ENCODE measurements around the gene AFG3L2. TPM values are rescaled to one million over a fixed set of nuclear protein-coding genes. Genes with fewer than 3 reads are reported as not detected.

Gene AFG3L2
- total and polyA plus RNA-seq, 4 donors: 17.9 to 31.6 (median 25.6) TPM

DNA sequence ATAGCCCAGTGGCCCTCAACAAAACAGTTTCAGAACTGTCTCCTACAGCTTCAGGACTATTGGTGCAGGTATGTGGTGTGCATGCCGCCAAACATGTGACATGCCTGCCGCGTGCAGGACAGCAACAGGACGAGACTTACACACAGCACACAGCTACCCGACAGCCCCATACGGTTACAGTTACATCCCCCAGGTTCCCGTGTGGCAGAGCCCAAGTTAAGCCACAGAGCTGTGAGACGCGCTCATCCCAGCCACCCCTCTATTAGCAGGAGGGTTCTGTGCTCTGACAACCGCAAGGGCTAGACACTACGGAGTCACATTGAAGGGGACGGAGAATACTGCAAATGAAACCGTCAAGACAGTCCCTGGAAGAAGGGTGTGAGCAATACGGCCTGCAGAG, 85.3 kb downstream of the AFG3L2 start:
- no peak for DNase-seq
- WGBS, 2 donors: 95 to 97% methylated on average over 14 of the region's 14 CpGs
- H3K27me3 ChIP-seq (ENCODE audit: control insufficient read depth in 1 of 2, insufficient read depth in 2 of 2, low read length in 1 of 2): no peaks in the 10 kb centered on the region
- H3K4me3 ChIP-seq (ENCODE audit: low read length in 2 of 2): no peak overlapping the region
- H3K4me1 ChIP-seq (ENCODE audit: control insufficient read depth in 1 of 2, insufficient read depth in 2 of 2, low read length in 2 of 2): no peaks in the 10 kb centered on the region
- H3K36me3 ChIP-seq (ENCODE audit: control insufficient read depth in 1 of 2, insufficient read depth in 2 of 2, low read length in 1 of 2): no peaks in the 10 kb centered on the region
- no peak for ATAC-seq (ENCODE audit: low FRiP score)
- H3K27ac ChIP-seq (ENCODE audit: low read depth in 1 of 2, low read length in 2 of 2): no peak overlapping the region
- no peaks in the 10 kb centered on the region for H3K9me3 ChIP-seq (ENCODE audit: control insufficient read depth, low read length)
- intact Hi-C loops (cut with DNase I): no loop called here

DNA sequence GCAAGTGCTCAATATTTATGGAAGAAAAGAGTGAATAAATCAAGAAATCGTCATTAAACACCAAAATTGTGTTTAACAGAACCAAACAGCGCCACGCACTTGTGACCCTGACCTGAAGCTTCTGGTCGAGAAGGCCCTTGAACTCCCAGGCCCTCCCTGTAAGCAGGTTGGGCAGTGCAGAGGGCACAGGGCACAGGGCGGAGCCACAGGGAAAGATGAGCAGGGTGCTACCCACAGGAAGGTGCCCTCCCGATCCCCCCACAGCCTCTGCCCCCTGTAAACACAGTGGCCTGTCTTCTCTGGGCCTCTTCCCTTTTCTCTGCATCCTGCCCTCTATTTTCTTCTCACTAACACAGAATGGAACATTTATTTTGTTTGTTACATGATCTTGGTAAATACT, 85.9 kb downstream of the AFG3L2 start:
- Histone ChIP-seq H3K27ac (ENCODE audit: low read depth in 1 of 2, low read length in 2 of 2) (no peak overlapping the region), H3K27me3 (ENCODE audit: control insufficient read depth in 1 of 2, insufficient read depth in 2 of 2, low read length in 1 of 2) (no peaks in the 10 kb centered on the region), H3K4me3 (ENCODE audit: low read length in 2 of 2) (no peak overlapping the region), H3K36me3 (ENCODE audit: control insufficient read depth in 1 of 2, insufficient read depth in 2 of 2, low read length in 1 of 2) (no peaks in the 10 kb centered on the region), H3K9me3 (ENCODE audit: control insufficient read depth, low read length) (no peaks in the 10 kb centered on the region), H3K4me1 (ENCODE audit: control insufficient read depth in 1 of 2, insufficient read depth in 2 of 2, low read length in 2 of 2) (no peaks in the 10 kb centered on the region)
- intact Hi-C loops (cut with DNase I): no loop called here
- 95% methylated on average over 6 of the region's 6 CpGs for WGBS, 2 donors
- DNase-seq (no peak), ATAC-seq (ENCODE audit: low FRiP score) (no peak)

DNA sequence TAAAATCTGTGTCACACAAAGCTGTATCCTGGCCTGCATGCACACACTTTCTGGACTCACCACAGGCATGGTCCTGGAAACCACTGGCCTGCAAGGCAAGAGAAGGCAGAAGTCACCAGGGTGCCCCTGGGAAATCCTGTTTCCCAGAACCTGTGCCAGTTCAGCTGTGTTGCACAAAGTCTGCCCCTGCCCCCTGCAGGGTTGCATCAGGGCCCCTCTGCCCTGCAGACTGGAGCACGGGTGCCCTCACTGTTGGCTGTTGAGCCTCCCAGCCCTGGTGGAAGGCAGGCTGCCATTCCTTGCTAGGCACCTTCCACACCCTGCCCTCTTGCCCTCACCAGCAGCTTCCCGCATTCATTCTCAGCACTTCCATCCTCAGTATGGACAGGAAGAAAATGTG, 86.9 kb downstream of the AFG3L2 start:
- H3K27ac ChIP-seq (ENCODE audit: low read depth in 1 of 2, low read length in 2 of 2): no peak overlapping the region
- H3K27me3 ChIP-seq (ENCODE audit: control insufficient read depth in 1 of 2, insufficient read depth in 2 of 2, low read length in 1 of 2): no peaks in the 10 kb centered on the region
- H3K36me3 ChIP-seq (ENCODE audit: control insufficient read depth in 1 of 2, insufficient read depth in 2 of 2, low read length in 1 of 2): no peaks in the 10 kb centered on the region
- 85 to 88% methylated on average over 2 of the region's 2 CpGs for WGBS, 2 donors
- peak in 1 of 2 donors; percentile 25 for DNase-seq
- H3K9me3 ChIP-seq (ENCODE audit: control insufficient read depth, low read length): no peaks in the 10 kb centered on the region
- intact Hi-C loops (cut with DNase I): no loop called here
- H3K4me3 ChIP-seq (ENCODE audit: low read length in 2 of 2): no peak overlapping the region
- H3K4me1 ChIP-seq (ENCODE audit: control insufficient read depth in 1 of 2, insufficient read depth in 2 of 2, low read length in 2 of 2): no peaks in the 10 kb centered on the region
- no peak for ATAC-seq (ENCODE audit: low FRiP score)

DNA sequence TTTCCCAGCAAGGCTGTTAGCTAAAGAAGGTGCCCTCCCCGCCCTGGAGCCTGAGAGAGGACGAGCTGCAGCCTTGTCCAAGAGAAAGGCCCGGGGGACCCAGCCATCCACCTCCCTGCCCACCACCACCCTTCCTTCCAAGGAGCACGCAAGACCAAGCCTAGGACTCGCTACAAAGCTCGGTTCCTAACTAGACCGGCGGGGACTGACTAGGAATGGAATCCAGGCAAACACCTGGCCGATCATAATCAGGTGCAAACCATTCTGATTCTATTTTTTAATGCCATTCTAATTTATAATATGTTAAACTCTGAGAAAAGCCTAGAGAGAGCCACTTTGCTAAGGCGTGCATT, 88.6 kb downstream of the AFG3L2 start:
- intact Hi-C loops (cut with DNase I): no loop called here
- WGBS, 2 donors: 6 to 8% methylated on average over 10 of the region's 10 CpGs

GRCh38 chr18:12287684-12288402, 89.2 kb downstream of the AFG3L2 start:
- DNase-seq: peak; percentile 91 to 95
- intact Hi-C loops (cut with DNase I): no loop called here

More for the DNA sequence above, 88.6 kb downstream of the AFG3L2 start:
- DNase-seq (no peak), ATAC-seq (ENCODE audit: low FRiP score) (peak; percentile 1)
- H3K36me3 ChIP-seq (ENCODE audit: control insufficient read depth in 1 of 2, insufficient read depth in 2 of 2, low read length in 1 of 2): no peaks in the 10 kb centered on the region
- H3K27me3 ChIP-seq (ENCODE audit: control insufficient read depth in 1 of 2, insufficient read depth in 2 of 2, low read length in 1 of 2): no peaks in the 10 kb centered on the region
- peak overlapping the region; percentile 3 for H3K4me3 ChIP-seq (ENCODE audit: low read length in 2 of 2)
- no peaks in the 10 kb centered on the region for H3K4me1 ChIP-seq (ENCODE audit: control insufficient read depth in 1 of 2, insufficient read depth in 2 of 2, low read length in 2 of 2)
- no peaks in the 10 kb centered on the region for H3K9me3 ChIP-seq (ENCODE audit: control insufficient read depth, low read length)
- peak overlapping the region; percentile 8 to 60 for H3K27ac ChIP-seq (ENCODE audit: low read depth in 1 of 2, low read length in 2 of 2)

GRCh38 chr18:12287131-12287681, 89.8 kb downstream of the AFG3L2 start:
- no peaks in the 10 kb centered on the region for H3K9me3 ChIP-seq (ENCODE audit: control insufficient read depth, low read length)
- no peaks in the 10 kb centered on the region for H3K27me3 ChIP-seq (ENCODE audit: control insufficient read depth in 1 of 2, insufficient read depth in 2 of 2, low read length in 1 of 2)
- peak overlapping the region; percentile 46 to 66 for H3K27ac ChIP-seq (ENCODE audit: low read depth in 1 of 2, low read length in 2 of 2)
- no peaks in the 10 kb centered on the region for H3K4me1 ChIP-seq (ENCODE audit: control insufficient read depth in 1 of 2, insufficient read depth in 2 of 2, low read length in 2 of 2)
- WGBS, 2 donors: 66 to 71% methylated on average over 36 to 37 of the region's 37 CpGs
- no peaks in the 10 kb centered on the region for H3K36me3 ChIP-seq (ENCODE audit: control insufficient read depth in 1 of 2, insufficient read depth in 2 of 2, low read length in 1 of 2)
- ATAC-seq (ENCODE audit: low FRiP score) (peak; percentile 47), DNase-seq (peak in 1 of 2 donors; percentile 76)
- H3K4me3 ChIP-seq (ENCODE audit: low read length in 2 of 2): no peak overlapping the region
- intact Hi-C loops (cut with DNase I): no loop called here

More at GRCh38 chr18:12287684-12288402, 89.2 kb downstream of the AFG3L2 start:
- Histone ChIP-seq H3K9me3 (ENCODE audit: control insufficient read depth, low read length) (no peaks in the 10 kb centered on the region), H3K27ac (ENCODE audit: low read depth in 1 of 2, low read length in 2 of 2) (peak overlapping the region; percentile 46 to 66), H3K4me1 (ENCODE audit: control insufficient read depth in 1 of 2, insufficient read depth in 2 of 2, low read length in 2 of 2) (no peaks in the 10 kb centered on the region), H3K36me3 (ENCODE audit: control insufficient read depth in 1 of 2, insufficient read depth in 2 of 2, low read length in 1 of 2) (no peaks in the 10 kb centered on the region), H3K27me3 (ENCODE audit: control insufficient read depth in 1 of 2, insufficient read depth in 2 of 2, low read length in 1 of 2) (no peaks in the 10 kb centered on the region), H3K4me3 (ENCODE audit: low read length in 2 of 2) (peak overlapping the region; percentile 3)
- ATAC-seq (ENCODE audit: low FRiP score): peak; percentile 93
- 1 to 2% methylated on average over 40 to 41 of the region's 41 CpGs for WGBS, 2 donors

- Histone ChIP-seq H3K27me3 (ENCODE audit: control insufficient read depth in 1 of 2, insufficient read depth in 2 of 2, low read length in 1 of 2) (no peaks in the 10 kb centered on the region), H3K9me3 (ENCODE audit: control insufficient read depth, low read length) (no peaks in the 10 kb centered on the region), H3K4me3 (ENCODE audit: low read length in 2 of 2) (no peak overlapping the region), H3K4me1 (ENCODE audit: control insufficient read depth in 1 of 2, insufficient read depth in 2 of 2, low read length in 2 of 2) (peaks cover 0 to 2% of the 10 kb centered on the region in 2 donors), H3K36me3 (ENCODE audit: control insufficient read depth in 1 of 2, insufficient read depth in 2 of 2, low read length in 1 of 2) (no peaks in the 10 kb centered on the region), H3K27ac (ENCODE audit: low read depth in 1 of 2, low read length in 2 of 2) (no peak overlapping the region)
- intact Hi-C loops (cut with DNase I): no loop called here
- WGBS, 2 donors: 85% methylated on average over 1 of the region's 1 CpG
- DNase-seq (no peak), ATAC-seq (ENCODE audit: low FRiP score) (no peak)
Observed at GRCh38 chr18:12283666-12284065, 93.4 kb downstream of the AFG3L2 start.

DNA sequence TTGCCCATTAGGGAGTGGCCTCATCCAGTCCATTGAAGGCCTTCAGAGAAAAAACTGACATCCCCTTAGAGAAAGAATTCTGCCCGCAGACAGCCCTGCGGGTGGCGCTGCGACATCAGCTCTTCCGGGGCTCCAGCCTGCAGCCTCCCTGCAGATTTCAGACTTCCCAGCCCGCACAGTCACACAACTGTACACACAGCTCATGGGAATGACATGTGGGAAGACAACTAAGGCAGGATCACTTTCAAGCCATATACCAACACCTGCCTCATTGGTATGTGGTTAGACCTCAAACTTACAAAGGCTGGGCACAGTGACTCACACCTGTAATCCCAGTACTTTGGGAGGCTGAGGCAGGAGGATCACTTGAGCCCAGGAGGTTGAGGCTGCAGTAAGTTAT, 93.8 kb downstream of the AFG3L2 start:
- Histone ChIP-seq H3K36me3 (ENCODE audit: control insufficient read depth in 1 of 2, insufficient read depth in 2 of 2, low read length in 1 of 2) (no peaks in the 10 kb centered on the region), H3K4me1 (ENCODE audit: control insufficient read depth in 1 of 2, insufficient read depth in 2 of 2, low read length in 2 of 2) (peaks cover 0 to 2% of the 10 kb centered on the region in 2 donors), H3K27me3 (ENCODE audit: control insufficient read depth in 1 of 2, insufficient read depth in 2 of 2, low read length in 1 of 2) (no peaks in the 10 kb centered on the region), H3K9me3 (ENCODE audit: control insufficient read depth, low read length) (no peaks in the 10 kb centered on the region), H3K4me3 (ENCODE audit: low read length in 2 of 2) (no peak overlapping the region), H3K27ac (ENCODE audit: low read depth in 1 of 2, low read length in 2 of 2) (no peak overlapping the region)
- WGBS, 2 donors: 74 to 76% methylated on average over 6 of the region's 6 CpGs
- DNase-seq: no peak
- no peak for ATAC-seq (ENCODE audit: low FRiP score)
- intact Hi-C loops (cut with DNase I): no loop called here

DNA sequence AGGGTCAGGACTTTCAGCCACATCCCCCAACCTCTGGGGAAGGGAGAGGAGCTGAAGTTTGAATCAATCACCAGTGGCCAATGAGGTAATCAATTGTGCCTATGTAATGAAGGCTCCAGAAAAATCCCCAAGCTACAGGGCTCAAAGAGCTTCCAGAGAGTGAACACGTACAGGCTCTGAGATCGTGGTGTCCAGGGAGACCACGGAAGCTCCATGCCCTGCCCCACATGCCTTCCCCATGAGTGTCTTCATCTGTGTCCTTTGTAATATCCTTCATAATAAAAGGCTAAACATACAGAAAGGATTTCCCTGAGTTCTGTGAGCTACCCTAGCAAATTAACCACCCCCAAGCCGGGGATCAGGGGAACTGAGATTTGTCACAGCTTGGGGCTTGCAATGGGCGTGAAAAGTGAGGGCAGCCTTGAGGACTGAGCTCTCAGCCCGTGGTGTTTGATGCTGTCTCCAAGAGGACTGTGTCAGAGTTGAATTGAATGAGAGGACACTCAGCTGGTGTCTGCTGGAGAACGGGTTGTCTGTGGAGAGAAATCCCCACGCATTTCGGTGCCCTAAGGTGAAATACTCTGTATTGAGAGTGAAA, 94.5 kb downstream of the AFG3L2 start:
- peaks cover 0 to 2% of the 10 kb centered on the region in 2 donors for H3K4me1 ChIP-seq (ENCODE audit: control insufficient read depth in 1 of 2, insufficient read depth in 2 of 2, low read length in 2 of 2)
- H3K27ac ChIP-seq (ENCODE audit: low read depth in 1 of 2, low read length in 2 of 2): no peak overlapping the region
- H3K4me3 ChIP-seq (ENCODE audit: low read length in 2 of 2): no peak overlapping the region
- no peaks in the 10 kb centered on the region for H3K9me3 ChIP-seq (ENCODE audit: control insufficient read depth, low read length)
- intact Hi-C loops (cut with DNase I): no loop called here
- WGBS, 2 donors: 89 to 91% methylated on average over 9 of the region's 9 CpGs
- H3K27me3 ChIP-seq (ENCODE audit: control insufficient read depth in 1 of 2, insufficient read depth in 2 of 2, low read length in 1 of 2): no peaks in the 10 kb centered on the region
- no peak for ATAC-seq (ENCODE audit: low FRiP score)
- H3K36me3 ChIP-seq (ENCODE audit: control insufficient read depth in 1 of 2, insufficient read depth in 2 of 2, low read length in 1 of 2): no peaks in the 10 kb centered on the region
- DNase-seq: no peak
